ENCODE data around the gene SNX8.
"Not testable (repeated sequence)": the region's sequence is repeated elsewhere in the genome, so short reads cannot be mapped to it uniquely, and the experiment has no call there.

SNX8 gene

GRCh38 chr7:2290877-2291276 lies 23.4 kb downstream of the SNX8 start:
- no peak for DNase-seq (ENCODE audit: low read depth)

- no peak for DNase-seq (ENCODE audit: low read depth)
Observed at GRCh38 chr7:2289621-2290020, 24.6 kb downstream of the SNX8 start.

GRCh38 chr7:2289111-2289586 lies 25.1 kb downstream of the SNX8 start:
- DNase-seq (ENCODE audit: low read depth), result no peak

- no peak for DNase-seq (ENCODE audit: low read depth)
Observed at GRCh38 chr7:2288503-2288902, 25.7 kb downstream of the SNX8 start.

- no peak for DNase-seq (ENCODE audit: low read depth)
Observed at GRCh38 chr7:2287745-2288144, 26.5 kb downstream of the SNX8 start.

- DNase-seq (ENCODE audit: low read depth), result no peak
Observed at GRCh38 chr7:2283074-2283473, 31.2 kb downstream of the SNX8 start.

GRCh38 chr7:2282185-2282751 lies 32.0 kb downstream of the SNX8 start:
- DNase-seq (ENCODE audit: low read depth), result no peak

- no peak for DNase-seq (ENCODE audit: low read depth)
Observed at GRCh38 chr7:2281541-2281940, 32.7 kb downstream of the SNX8 start.

GRCh38 chr7:2280424-2280823 lies 33.8 kb downstream of the SNX8 start:
- no peak for DNase-seq (ENCODE audit: low read depth)

- DNase-seq (ENCODE audit: low read depth), result no peak
Observed at GRCh38 chr7:2279896-2280295, 34.3 kb downstream of the SNX8 start.

GRCh38 chr7:2278026-2278425 lies 36.2 kb downstream of the SNX8 start:
- DNase-seq (ENCODE audit: low read depth), result no peak

GRCh38 chr7:2276107-2276506 lies 38.1 kb downstream of the SNX8 start:
- no peak for DNase-seq (ENCODE audit: low read depth)

- no peak for DNase-seq (ENCODE audit: low read depth)
Observed at GRCh38 chr7:2275101-2275500, 39.1 kb downstream of the SNX8 start.

GRCh38 chr7:2274666-2275065 lies 39.6 kb downstream of the SNX8 start:
- no peak for DNase-seq (ENCODE audit: low read depth)

- DNase-seq (ENCODE audit: low read depth), result no peak
Observed at GRCh38 chr7:2273866-2274265, 40.4 kb downstream of the SNX8 start.

- DNase-seq (ENCODE audit: low read depth), result no peak
Observed at GRCh38 chr7:2272031-2272430, 42.2 kb downstream of the SNX8 start.

GRCh38 chr7:2271273-2272026 lies 42.8 kb downstream of the SNX8 start:
- DNase-seq (ENCODE audit: low read depth), result no peak

GRCh38 chr7:2270495-2270894 lies 43.7 kb downstream of the SNX8 start:
- DNase-seq (ENCODE audit: low read depth), result no peak

GRCh38 chr7:2269991-2270460 lies 44.2 kb downstream of the SNX8 start:
- no peak for DNase-seq (ENCODE audit: low read depth)

GRCh38 chr7:2269089-2269990 lies 44.9 kb downstream of the SNX8 start:
- DNase-seq (ENCODE audit: low read depth), result not testable (repeated sequence)

GRCh38 chr7:2266911-2267310 lies 47.3 kb downstream of the SNX8 start:
- DNase-seq (ENCODE audit: low read depth), result no peak

GRCh38 chr7:2264158-2264557 lies 50.1 kb downstream of the SNX8 start:
- DNase-seq (ENCODE audit: low read depth), result no peak

- no peak for DNase-seq (ENCODE audit: low read depth)
Observed at GRCh38 chr7:2263176-2263575, 51.1 kb downstream of the SNX8 start.

Measured in CMK (cell line).